Measurements from ENCODE around the gene MINDY4.

Gene MINDY4

DNA sequence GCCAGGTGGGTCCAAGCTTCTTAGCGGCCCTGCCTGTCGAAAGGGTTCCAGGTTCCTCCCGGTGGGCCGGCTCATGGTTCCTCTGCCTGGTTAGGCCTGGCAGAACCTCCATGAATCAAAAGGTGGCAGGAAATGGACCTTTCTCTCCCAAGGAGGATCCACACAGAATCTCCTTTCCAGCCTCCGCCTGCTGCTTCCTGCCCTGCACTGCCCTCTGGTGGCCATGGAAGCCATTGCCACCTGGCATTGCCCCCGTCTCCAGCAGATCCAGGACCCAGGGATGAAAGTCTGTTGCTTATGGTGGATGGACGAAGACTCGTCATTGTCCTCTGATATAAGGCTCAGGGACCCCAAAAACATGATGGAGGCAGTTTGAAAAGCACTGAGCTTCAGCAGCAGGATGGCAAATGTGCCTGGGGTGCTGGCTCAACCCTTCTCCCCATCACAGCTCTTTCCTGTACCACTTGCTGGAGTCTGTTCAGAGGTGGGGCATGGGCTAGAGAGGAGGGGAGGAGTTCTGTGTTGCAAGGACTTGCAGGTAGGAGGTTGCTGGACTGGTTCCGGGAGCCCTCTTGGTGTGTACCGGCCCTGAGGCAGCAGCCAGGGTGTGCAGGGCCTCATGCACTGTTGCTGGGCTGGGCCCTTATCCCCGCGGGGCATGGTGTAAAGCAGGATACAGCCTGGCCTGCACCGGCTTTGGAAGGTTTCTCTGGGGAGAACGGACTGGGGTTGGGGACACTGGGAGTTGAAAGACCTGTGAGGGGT, 30.6 kb upstream of the MINDY4 start:
- H3K36me3 ChIP-seq (ENCODE audit: control insufficient read depth in 1 of 2, insufficient read depth in 2 of 2, low read length in 2 of 2): no peaks in the 10 kb centered on the region
- H3K9me3 ChIP-seq (ENCODE audit: control insufficient read depth in 1 of 2, low read length in 2 of 2): no peaks in the 10 kb centered on the region
- peak overlapping the region in 1 of 2 donors; percentile 4 for H3K9ac ChIP-seq (ENCODE audit: low read depth in 1 of 2, low read length in 2 of 2)
- no peak overlapping the region for H3K4me3 ChIP-seq (ENCODE audit: low read depth in 1 of 2, low read length in 2 of 2)
- no peaks in the 10 kb centered on the region for H3K27me3 ChIP-seq (ENCODE audit: control insufficient read depth in 1 of 2, insufficient read depth in 2 of 2, low read length in 2 of 2)
- no peak overlapping the region for H3K27ac ChIP-seq (ENCODE audit: low read depth, low read length)
- H3K4me1 ChIP-seq (ENCODE audit: control insufficient read depth in 1 of 2, insufficient read depth in 2 of 2, low read length in 2 of 2): peaks cover 0 to 5% of the 10 kb centered on the region in 2 donors

DNA sequence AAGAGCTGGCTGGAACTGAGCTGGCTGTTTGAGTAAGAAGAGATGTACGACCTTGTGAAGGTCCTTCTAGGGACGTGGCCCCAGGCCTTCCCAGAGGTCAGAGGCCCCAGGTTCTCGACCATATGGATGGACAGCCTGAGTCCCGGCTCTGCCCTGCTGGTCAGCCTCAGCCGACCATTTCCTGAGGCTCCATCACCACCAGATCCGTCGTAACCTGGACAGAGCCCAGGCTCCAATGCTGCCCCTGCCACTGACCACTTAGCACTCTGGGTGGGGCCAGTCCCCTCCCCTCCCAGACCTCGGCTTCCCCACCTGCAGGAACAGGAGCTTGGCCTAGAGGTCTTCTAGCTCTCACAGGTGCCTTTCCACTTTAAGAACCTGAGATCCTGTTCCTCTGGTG, 29.9 kb upstream of the MINDY4 start:
- Histone ChIP-seq H3K4me3 (ENCODE audit: low read depth in 1 of 2, low read length in 2 of 2) (no peak overlapping the region), H3K36me3 (ENCODE audit: control insufficient read depth in 1 of 2, insufficient read depth in 2 of 2, low read length in 2 of 2) (no peaks in the 10 kb centered on the region), H3K9ac (ENCODE audit: low read depth in 1 of 2, low read length in 2 of 2) (no peak overlapping the region), H3K9me3 (ENCODE audit: control insufficient read depth in 1 of 2, low read length in 2 of 2) (no peaks in the 10 kb centered on the region), H3K27ac (ENCODE audit: low read depth, low read length) (no peak overlapping the region), H3K4me1 (ENCODE audit: control insufficient read depth in 1 of 2, insufficient read depth in 2 of 2, low read length in 2 of 2) (peaks cover 0 to 5% of the 10 kb centered on the region in 2 donors), H3K27me3 (ENCODE audit: control insufficient read depth in 1 of 2, insufficient read depth in 2 of 2, low read length in 2 of 2) (no peaks in the 10 kb centered on the region)

DNA sequence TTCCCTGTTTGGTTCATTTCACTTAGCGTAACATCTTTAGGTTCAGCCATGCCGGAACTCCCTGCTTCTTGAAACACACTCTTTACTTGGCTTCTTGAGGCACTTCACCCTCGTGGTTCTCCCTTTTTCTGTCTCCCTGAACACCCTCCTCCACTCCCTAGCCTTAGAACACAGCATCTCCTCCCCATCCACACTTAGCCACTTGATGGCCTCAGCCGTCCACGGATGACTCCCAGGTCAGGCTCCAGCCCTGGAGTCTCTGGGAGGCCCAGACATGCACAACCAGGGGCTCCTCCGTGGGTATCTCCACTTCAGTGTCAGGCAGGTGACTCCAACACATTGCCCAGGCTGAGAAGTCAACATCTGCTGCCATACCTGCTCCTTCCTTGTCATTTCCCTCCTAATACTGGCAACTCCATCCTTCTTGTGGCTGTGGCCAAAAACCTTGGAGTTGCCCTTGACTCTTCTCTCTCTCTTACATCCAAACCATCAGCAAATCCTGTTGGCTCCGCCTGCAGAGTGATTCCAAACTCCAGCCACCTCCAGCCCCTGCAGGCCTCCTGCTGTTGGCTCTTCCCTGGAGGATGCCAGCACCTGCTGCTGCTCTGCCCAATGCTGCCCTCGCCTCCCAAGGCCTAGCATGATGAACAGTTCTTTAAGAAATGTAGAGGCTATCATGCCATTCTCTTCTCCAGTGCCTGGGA, 27.7 kb upstream of the MINDY4 start:
- H3K4me1 ChIP-seq (ENCODE audit: control insufficient read depth in 1 of 2, insufficient read depth in 2 of 2, low read length in 2 of 2): peaks cover 0 to 5% of the 10 kb centered on the region in 2 donors
- no peak overlapping the region for H3K9ac ChIP-seq (ENCODE audit: low read depth in 1 of 2, low read length in 2 of 2)
- no peaks in the 10 kb centered on the region for H3K27me3 ChIP-seq (ENCODE audit: control insufficient read depth in 1 of 2, insufficient read depth in 2 of 2, low read length in 2 of 2)
- H3K4me3 ChIP-seq (ENCODE audit: low read depth in 1 of 2, low read length in 2 of 2): no peak overlapping the region
- no peaks in the 10 kb centered on the region for H3K9me3 ChIP-seq (ENCODE audit: control insufficient read depth in 1 of 2, low read length in 2 of 2)
- H3K36me3 ChIP-seq (ENCODE audit: control insufficient read depth in 1 of 2, insufficient read depth in 2 of 2, low read length in 2 of 2): no peaks in the 10 kb centered on the region
- no peak overlapping the region for H3K27ac ChIP-seq (ENCODE audit: low read depth, low read length)

DNA sequence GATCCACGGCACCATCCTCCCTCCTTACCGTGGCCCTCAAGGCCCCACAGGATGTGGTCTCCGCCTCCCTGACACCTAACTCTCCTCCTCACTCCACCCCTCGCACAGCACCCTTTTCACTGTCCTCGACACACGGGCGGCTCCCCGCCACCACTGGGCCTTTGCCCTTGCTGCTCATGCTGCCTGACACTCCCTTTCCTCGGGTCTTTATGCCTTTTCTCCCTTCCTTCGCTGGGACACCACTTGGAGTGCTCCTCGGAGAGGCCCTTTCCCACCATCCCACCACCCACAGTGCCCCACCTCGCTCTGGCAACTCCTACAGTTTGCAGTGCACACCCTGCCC, 27.2 kb upstream of the MINDY4 start:
- H3K36me3 ChIP-seq (ENCODE audit: control insufficient read depth in 1 of 2, insufficient read depth in 2 of 2, low read length in 2 of 2): no peaks in the 10 kb centered on the region
- H3K27me3 ChIP-seq (ENCODE audit: control insufficient read depth in 1 of 2, insufficient read depth in 2 of 2, low read length in 2 of 2): no peaks in the 10 kb centered on the region
- no peak overlapping the region for H3K9ac ChIP-seq (ENCODE audit: low read depth in 1 of 2, low read length in 2 of 2)
- no peak overlapping the region for H3K4me3 ChIP-seq (ENCODE audit: low read depth in 1 of 2, low read length in 2 of 2)
- peaks cover 0 to 5% of the 10 kb centered on the region in 2 donors for H3K4me1 ChIP-seq (ENCODE audit: control insufficient read depth in 1 of 2, insufficient read depth in 2 of 2, low read length in 2 of 2)
- H3K9me3 ChIP-seq (ENCODE audit: control insufficient read depth in 1 of 2, low read length in 2 of 2): no peaks in the 10 kb centered on the region
- H3K27ac ChIP-seq (ENCODE audit: low read depth, low read length): no peak overlapping the region

DNA sequence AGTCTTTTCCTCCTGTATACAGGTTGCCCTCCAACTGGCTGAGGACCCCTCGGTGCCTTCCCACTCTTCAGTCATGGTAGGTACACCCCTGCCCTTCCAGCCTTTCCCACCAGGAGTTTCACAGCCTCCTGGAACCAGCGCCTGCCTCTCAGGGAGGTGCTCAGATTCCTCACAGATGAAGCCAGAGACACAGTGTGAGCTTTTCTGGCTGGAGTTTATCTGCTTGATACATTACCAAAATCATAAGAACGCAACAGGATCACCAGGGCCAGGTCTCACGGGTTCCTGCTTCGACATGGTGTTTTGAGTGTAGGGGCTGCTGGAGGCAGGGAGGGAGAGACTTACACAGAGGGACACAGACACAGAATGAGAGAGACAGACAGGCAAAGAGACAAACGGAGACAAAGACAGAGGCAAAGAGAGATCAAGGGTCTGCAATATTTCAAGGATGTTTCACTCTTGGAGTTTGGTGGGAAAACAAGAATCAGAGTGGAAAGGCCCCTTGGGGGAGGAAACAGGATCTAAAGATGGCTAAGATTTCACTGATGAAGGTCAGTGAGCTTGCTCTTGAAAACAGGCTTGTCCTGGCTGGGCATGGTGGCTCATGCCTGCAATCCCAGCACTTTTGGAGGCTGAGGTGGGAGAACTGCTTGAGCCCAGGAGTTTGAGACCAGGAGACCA, 25.8 kb upstream of the MINDY4 start:
- Histone ChIP-seq H3K9me3 (ENCODE audit: control insufficient read depth in 1 of 2, low read length in 2 of 2) (no peaks in the 10 kb centered on the region), H3K27me3 (ENCODE audit: control insufficient read depth in 1 of 2, insufficient read depth in 2 of 2, low read length in 2 of 2) (no peaks in the 10 kb centered on the region), H3K27ac (ENCODE audit: low read depth, low read length) (no peak overlapping the region), H3K4me3 (ENCODE audit: low read depth in 1 of 2, low read length in 2 of 2) (no peak overlapping the region), H3K9ac (ENCODE audit: low read depth in 1 of 2, low read length in 2 of 2) (no peak overlapping the region), H3K36me3 (ENCODE audit: control insufficient read depth in 1 of 2, insufficient read depth in 2 of 2, low read length in 2 of 2) (no peaks in the 10 kb centered on the region), H3K4me1 (ENCODE audit: control insufficient read depth in 1 of 2, insufficient read depth in 2 of 2, low read length in 2 of 2) (peaks cover 4% of the 10 kb centered on the region in 2 donors)

DNA sequence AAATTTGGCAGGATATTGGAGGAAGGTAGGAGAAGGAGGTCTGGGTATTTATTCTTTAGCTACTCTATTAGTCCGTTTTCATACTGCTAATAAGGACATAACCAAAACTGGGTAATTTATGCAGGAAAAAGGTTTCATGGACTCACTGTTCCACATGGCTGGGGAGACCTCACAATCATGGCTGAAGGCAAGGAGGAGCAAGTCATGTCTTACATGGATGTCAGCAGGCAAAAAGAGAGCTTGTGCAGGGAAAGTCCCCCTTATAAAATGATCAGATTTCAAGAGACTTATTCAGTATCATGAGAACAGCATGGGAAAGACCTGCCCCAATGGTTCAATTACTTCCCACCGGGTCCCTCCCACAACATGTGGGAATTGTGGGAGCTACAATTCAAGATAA, 21.2 kb upstream of the MINDY4 start:
- Histone ChIP-seq H3K9me3 (ENCODE audit: control insufficient read depth in 1 of 2, low read length in 2 of 2) (no peaks in the 10 kb centered on the region), H3K4me3 (ENCODE audit: low read depth in 1 of 2, low read length in 2 of 2) (no peak overlapping the region), H3K36me3 (ENCODE audit: control insufficient read depth in 1 of 2, insufficient read depth in 2 of 2, low read length in 2 of 2) (no peaks in the 10 kb centered on the region), H3K4me1 (ENCODE audit: control insufficient read depth in 1 of 2, insufficient read depth in 2 of 2, low read length in 2 of 2) (peaks cover 26 to 31% of the 10 kb centered on the region in 2 donors), H3K9ac (ENCODE audit: low read depth in 1 of 2, low read length in 2 of 2) (no peak overlapping the region), H3K27ac (ENCODE audit: low read depth, low read length) (no peak overlapping the region), H3K27me3 (ENCODE audit: control insufficient read depth in 1 of 2, insufficient read depth in 2 of 2, low read length in 2 of 2) (no peaks in the 10 kb centered on the region)

DNA sequence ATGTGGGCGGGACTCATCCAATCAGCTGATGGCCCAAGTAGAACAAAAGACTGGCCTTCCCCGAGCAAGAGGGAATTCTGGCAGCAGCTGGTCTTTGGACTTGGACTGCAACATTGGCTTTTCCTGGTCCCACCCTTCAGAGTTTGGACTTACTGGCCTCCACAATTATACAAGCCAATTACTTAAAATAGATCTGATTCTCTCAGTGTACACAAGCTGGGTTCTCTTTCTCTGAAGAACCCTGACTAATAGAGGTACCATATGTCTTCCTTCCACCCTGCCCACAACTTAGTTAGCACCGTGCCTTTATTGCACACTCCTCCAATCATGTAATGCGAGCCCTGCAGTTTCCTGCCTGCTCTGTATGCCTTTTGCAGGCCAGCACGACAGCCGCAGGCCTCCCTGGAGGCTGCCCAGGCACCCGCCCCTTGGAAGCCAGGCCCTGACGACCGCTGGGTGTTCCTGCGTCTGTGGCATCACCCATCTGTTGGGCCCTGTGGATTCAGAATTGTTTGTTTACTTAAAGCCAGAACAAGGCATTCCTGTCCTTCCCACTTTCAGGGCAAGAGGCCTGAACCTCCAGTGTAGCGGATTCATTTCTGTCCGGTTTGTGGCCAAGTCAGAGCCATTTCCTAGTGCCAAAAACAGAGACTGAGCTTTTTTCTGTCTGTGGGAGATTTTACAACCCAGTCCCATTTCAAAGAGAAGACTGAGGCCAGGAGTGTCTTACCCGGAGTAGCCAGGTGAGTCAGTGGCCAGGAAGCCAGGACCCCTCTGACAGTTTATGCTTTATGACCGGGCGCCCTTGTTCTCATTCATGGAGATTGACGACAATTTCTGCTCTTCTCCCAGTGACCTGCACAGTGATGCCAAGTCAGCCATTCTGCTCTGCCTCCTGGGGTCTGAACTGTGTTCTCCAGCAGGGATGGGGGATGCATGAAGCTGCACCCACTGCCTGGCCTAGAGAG, 20.2 kb upstream of the MINDY4 start:
- H3K9ac ChIP-seq (ENCODE audit: low read depth in 1 of 2, low read length in 2 of 2): peak overlapping the region in 1 of 2 donors; percentile 12
- peaks cover 26 to 31% of the 10 kb centered on the region in 2 donors for H3K4me1 ChIP-seq (ENCODE audit: control insufficient read depth in 1 of 2, insufficient read depth in 2 of 2, low read length in 2 of 2)
- H3K4me3 ChIP-seq (ENCODE audit: low read depth in 1 of 2, low read length in 2 of 2): peak overlapping the region in 1 of 2 donors; percentile 31

DNA sequence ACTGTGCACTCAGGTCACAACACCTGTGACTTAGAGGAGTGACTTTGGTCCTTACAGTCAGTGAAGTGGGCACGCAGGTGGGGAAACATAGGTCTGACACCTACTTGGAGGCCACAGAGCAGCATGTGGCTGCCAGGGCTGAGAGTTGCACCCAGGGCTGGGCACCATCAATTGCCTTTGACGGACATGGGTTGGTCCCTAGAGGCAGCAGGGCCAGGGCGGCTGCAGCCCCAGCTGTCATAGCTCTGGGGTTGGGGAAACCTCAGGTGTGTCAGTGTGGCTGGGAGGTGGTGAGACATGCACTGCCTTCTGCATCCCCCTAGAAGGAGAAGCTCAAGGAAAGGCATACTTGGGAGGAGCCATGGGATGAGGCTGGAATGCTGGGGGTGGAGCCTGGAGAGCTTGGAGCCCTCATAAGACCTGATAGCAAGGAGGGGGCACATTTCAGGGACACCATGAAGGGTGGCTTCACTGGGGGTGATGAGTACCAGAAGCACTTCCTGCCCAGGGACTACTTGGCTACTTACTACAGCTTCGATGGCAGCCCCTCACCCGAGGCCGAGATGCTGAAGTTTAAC, 19.4 kb upstream of the MINDY4 start, which contains the start of gene INMT:
INMT (plus strand) TSS at position 440 of the 578 bp plus-strand sequence; CDS start at position 456, 16 bp downstream.
- Histone ChIP-seq H3K27me3 (ENCODE audit: control insufficient read depth in 1 of 2, insufficient read depth in 2 of 2, low read length in 2 of 2) (no peaks in the 10 kb centered on the region), H3K27ac (ENCODE audit: low read depth, low read length) (peak within 1 kb of the TSS; percentile 53), H3K9me3 (ENCODE audit: control insufficient read depth in 1 of 2, low read length in 2 of 2) (no peaks in the 10 kb centered on the region), H3K9ac (ENCODE audit: low read depth in 1 of 2, low read length in 2 of 2) (peak within 1 kb of the TSS in 1 of 2 donors; percentile 12), H3K4me3 (ENCODE audit: low read depth in 1 of 2, low read length in 2 of 2) (peak within 1 kb of the TSS; percentile 31 to 32), H3K36me3 (ENCODE audit: control insufficient read depth in 1 of 2, insufficient read depth in 2 of 2, low read length in 2 of 2) (no peaks in the 10 kb centered on the region), H3K4me1 (ENCODE audit: control insufficient read depth in 1 of 2, insufficient read depth in 2 of 2, low read length in 2 of 2) (peaks cover 26 to 31% of the 10 kb centered on the region in 2 donors)

More for the DNA sequence above, 20.2 kb upstream of the MINDY4 start:
- H3K9me3 ChIP-seq (ENCODE audit: control insufficient read depth in 1 of 2, low read length in 2 of 2): no peaks in the 10 kb centered on the region
- H3K27ac ChIP-seq (ENCODE audit: low read depth, low read length): peak overlapping the region; percentile 53
- no peaks in the 10 kb centered on the region for H3K36me3 ChIP-seq (ENCODE audit: control insufficient read depth in 1 of 2, insufficient read depth in 2 of 2, low read length in 2 of 2)
- H3K27me3 ChIP-seq (ENCODE audit: control insufficient read depth in 1 of 2, insufficient read depth in 2 of 2, low read length in 2 of 2): no peaks in the 10 kb centered on the region

DNA sequence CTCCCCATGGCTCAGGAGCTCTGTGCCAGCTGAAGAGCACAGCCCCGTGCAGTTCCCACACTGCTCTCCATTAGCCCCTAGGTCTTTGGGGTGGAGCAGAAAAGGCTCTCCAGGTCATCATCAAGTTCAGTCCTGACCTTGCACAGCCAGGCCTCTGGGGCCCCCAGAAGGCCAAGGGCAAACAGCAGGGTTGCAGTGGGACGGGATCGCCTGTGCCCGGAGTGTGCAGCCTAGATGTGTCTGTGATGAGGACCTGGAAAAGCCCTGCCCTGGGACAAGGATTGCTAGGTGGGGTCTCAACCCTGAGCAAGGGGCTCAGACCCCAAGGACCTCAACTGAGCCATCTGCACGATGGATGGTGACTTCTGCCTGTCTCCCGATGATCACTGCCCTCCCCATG, 18.7 kb upstream of the MINDY4 start:
- no peaks in the 10 kb centered on the region for H3K36me3 ChIP-seq (ENCODE audit: control insufficient read depth in 1 of 2, insufficient read depth in 2 of 2, low read length in 2 of 2)
- peak overlapping the region; percentile 43 for H3K27ac ChIP-seq (ENCODE audit: low read depth, low read length)
- peak overlapping the region; percentile 21 to 32 for H3K4me3 ChIP-seq (ENCODE audit: low read depth in 1 of 2, low read length in 2 of 2)
- H3K9me3 ChIP-seq (ENCODE audit: control insufficient read depth in 1 of 2, low read length in 2 of 2): no peaks in the 10 kb centered on the region
- H3K9ac ChIP-seq (ENCODE audit: low read depth in 1 of 2, low read length in 2 of 2): no peak overlapping the region
- peaks cover 26 to 31% of the 10 kb centered on the region in 2 donors for H3K4me1 ChIP-seq (ENCODE audit: control insufficient read depth in 1 of 2, insufficient read depth in 2 of 2, low read length in 2 of 2)
- H3K27me3 ChIP-seq (ENCODE audit: control insufficient read depth in 1 of 2, insufficient read depth in 2 of 2, low read length in 2 of 2): no peaks in the 10 kb centered on the region
